ENCODE data around the gene DPM3.
"Not testable (repeated sequence)": the region's sequence is repeated elsewhere in the genome, so short reads cannot be mapped to it uniquely, and the experiment has no call there.

The DPM3 gene

DNA sequence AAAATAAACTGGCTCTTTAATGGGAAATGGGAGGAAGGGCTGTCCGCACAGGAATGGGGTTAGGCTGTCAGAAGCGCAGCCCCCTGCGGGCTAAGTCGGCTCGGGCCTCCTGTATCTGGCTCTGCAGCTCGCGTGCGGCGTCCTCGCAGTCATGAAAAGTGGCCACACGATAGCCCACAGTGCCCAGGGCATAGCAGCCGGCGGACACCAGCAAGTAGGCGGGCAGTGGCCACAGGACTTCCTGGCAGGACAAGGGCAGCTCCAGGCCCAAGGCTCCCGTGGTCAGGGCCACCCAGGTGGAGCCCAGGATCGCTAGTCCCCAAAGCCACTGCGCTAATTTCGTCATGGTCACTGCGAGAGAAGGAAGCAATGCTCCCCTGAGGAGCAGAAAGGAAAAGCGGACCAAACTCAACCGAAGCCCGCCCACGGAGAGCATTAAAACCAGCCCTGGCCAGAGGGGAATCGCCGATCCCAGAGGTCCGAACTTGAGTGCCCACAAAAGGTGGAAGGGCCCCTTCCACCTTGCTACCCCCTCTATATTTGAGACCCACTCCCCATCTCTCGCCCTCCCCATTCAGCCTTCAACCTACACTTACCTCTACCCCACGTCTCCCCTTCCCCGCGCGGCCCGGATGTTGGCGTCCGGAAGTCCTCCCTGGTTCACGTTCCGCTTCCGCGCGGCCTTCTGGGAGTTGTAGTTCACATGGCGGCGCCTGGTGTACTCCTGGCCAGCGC is at the start of gene DPM3:
Gene DPM3, minus strand, starts transcription at position 637 of the 735 bp plus-strand sequence. Its CDS starts 291 bp downstream, at position 346.
- peak; percentile 75 for DNase-seq (ENCODE audit: low spot score)

GRCh38 chr1:155189926-155190325 is 49.6 kb upstream of the DPM3 start:
- DNase-seq (ENCODE audit: low spot score) = not testable (repeated sequence)

- no peak for DNase-seq (ENCODE audit: low spot score)
These were observed 47.9 kb upstream of the DPM3 start for GRCh38 chr1:155188268-155188667.

- no peak for DNase-seq (ENCODE audit: low spot score)
These were observed 47.1 kb upstream of the DPM3 start for GRCh38 chr1:155187456-155187891.

DNA sequence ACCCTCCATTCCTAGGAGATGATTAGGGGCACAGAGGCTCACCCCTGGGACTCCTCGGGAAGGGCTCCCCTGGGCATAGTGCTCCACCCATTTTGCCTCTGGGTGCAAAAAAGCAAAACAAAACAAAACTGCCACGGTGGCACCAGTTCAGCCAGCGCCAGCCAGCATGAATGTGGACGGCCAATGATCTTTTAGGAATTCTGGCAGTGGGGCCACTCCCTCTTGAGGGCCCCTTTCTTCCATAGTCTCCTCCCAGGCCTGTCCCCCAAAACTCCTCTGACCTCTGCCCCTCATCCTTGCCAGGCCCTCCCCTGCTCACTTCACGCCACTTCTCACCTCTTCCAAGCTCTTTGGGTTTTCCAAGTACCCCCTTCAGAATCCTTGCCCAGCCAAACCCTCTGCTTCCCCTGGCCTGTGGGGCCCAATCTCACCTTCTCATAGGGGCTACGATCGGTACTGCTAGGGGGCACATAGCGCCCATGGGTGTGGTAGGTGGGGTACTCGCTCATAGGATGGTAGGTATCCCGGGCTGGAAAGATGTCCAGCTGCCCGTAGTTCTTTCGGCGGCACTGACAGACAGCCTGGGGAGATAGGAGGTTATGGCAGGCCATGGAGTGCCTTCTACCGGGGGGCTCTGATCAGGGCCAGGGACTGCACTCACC is 46.6 kb upstream of the DPM3 start:
- no peak for DNase-seq (ENCODE audit: low spot score)

GRCh38 chr1:155186067-155186793 is 45.9 kb upstream of the DPM3 start:
- DNase-seq (ENCODE audit: low spot score) = no peak

DNA sequence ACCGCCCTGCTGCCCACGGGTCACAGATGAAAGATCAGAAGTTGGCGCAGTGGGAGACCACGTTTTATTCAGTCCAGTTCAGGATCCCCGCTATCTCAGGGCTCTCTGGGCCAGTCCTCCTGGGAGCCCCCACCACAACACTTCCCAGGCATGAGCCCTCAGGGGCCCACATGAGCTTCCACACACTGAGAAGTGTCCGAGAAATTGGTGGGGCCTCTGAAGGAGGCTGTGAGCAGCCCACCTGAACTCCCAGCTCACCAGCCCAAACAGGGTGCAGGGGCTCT is 45.4 kb upstream of the DPM3 start:
- DNase-seq (ENCODE audit: low spot score) = no peak

GRCh38 chr1:155184835-155185782 is 44.8 kb upstream of the DPM3 start:
- no peak for DNase-seq (ENCODE audit: low spot score)

- DNase-seq (ENCODE audit: low spot score) = no peak
These were observed 44.0 kb upstream of the DPM3 start for GRCh38 chr1:155184351-155184811.

DNA sequence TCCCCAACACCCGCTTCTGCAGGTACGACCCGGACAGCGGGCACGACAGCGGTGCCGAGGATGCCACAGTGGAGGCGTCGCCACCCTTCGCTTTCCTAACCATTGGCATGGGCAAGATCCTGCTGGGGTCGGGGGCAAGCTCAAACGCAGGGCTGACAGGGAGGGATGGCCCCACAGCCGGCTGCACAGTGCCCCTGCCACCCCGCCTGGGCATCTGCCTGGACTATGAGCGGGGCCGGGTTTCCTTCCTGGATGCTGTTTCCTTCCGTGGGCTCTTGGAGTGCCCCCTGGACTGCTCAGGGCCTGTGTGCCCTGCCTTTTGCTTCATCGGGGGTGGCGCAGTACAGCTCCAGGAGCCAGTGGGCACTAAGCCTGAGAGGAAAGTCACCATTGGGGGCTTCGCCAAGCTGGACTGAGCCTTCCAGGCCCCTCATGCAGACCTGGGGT is 43.5 kb upstream of the DPM3 start:
- DNase-seq (ENCODE audit: low spot score) = no peak

DNA sequence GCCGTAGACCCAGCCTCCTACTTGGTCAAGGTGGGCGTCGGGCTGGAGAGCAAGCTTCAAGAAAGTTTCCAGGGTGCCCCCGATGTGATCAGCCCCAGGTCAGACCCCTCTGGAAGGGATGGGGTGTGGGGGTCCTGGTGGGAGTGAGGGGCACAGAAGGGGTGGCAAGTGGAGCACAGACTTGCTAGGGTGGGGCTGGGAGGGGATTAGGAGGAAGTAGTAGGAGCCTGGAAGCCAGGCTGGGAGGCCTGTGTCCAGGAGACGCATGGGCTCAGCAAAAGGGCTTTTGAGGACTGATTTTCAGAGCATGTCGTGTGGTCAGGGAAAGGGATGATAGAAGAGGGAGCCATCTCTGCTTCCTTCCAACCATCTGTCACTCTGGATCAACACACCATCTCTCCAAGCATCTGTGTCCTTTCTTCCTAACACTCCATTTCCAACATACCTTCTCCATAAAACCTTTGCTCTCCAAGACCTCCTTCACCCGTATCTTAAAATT is 41.8 kb upstream of the DPM3 start:
- DNase-seq (ENCODE audit: low spot score) = no peak

DNA sequence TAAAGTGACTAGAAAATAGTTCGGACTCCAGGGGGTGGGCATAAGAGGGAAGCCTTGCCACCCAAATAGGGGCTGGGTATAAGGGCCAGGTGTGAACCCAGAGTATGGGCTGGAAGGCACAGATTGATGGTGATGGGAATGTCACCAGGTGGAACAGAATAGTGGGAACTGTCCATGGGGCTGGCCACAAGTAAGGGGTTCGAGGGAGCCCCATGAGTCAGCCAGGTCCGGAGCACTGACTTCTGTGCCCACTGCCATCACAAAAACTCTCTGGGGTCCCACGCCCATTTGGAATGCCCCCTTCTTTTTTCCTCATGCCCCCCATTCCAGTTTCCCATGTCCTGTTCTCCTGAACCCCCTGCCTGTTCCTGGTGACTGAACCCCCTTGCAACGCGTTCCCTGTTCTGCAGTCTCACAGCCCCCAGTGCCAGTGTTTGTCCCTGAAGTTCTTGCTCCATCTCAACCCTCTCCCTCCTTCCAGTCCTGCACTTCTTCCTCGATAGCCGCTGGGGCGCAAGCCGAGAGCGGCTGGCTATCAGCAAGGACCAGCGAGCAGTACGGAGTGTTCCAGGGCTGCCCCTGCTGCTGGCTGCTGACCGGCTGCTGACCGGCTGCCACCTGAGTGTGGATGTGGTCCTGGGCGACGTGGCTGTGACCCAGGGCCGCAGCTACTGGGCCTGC is 41.2 kb upstream of the DPM3 start:
- no peak for DNase-seq (ENCODE audit: low spot score)

- no peak for DNase-seq (ENCODE audit: low spot score)
These were observed 39.0 kb upstream of the DPM3 start for GRCh38 chr1:155179112-155180031.

DNA sequence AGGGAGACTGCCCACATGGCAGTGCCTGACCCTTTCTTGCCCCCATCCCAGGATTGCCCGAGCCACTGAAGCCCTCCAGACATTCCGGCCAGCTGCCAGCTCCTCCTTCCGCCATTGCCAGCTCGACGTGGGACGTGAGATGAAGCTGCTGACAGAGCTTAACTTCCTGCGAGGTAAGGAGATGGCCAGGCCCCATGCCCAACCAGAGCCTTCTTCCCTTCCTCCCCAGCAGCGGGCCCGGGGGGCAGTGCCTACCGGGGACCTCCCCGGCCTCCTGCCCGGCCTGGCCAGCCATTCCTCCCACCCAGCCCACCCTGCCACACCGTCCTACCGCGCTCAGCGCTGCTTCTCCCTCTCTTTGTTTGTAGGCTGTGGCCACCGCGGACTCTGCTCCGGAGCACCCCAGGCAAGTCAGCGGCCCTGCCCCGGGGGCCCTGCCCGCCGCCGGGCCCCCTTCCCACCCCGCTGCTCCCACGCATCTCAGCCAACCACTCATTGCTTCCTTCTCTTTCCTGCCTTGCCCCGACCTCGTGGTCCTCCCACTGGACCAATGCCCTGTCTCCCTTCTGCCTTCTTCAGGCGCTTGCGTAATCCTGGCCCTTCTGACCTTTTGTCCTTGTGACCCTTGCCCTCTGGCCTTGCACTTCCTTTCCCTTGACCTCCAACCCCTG is 38.2 kb upstream of the DPM3 start:
- no peak for DNase-seq (ENCODE audit: low spot score)

- DNase-seq (ENCODE audit: low spot score) = no peak
These were observed 37.6 kb upstream of the DPM3 start for GRCh38 chr1:155177918-155178281.

DNA sequence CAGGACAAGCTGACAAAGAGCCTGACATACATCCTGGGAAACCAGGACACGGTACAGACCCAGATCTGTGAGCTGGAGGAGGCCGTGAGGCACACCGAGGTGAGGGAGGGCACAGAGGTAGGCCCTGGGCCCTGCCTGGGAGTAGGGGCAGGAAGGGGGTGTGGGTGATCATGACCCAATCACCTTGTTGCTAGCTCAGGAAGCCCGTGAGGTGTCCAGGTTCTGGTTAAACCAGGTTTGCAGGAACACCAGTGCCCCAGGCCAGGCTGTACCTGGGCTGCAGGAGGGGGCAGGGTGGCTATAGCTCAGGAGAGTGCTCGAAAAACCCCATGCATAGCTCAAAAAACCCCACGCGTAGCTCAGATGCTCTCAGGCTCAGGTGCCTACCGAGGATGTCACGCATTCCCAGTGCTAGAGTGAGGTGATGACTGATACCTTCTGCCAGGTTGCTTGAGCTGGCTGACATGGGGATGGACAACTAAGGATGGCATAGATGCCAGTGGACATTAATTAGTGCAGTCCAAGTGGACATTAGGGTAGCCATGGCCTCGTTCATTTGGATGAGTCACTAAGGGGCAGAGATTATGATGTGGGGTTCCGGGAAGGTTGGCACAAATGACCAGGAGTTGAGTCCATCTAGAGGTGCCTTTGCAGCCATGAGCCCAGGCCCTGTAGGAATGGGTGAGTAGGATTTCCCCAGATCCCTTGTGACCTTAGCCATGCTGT is 37.0 kb upstream of the DPM3 start:
- DNase-seq (ENCODE audit: low spot score) = no peak

DNA sequence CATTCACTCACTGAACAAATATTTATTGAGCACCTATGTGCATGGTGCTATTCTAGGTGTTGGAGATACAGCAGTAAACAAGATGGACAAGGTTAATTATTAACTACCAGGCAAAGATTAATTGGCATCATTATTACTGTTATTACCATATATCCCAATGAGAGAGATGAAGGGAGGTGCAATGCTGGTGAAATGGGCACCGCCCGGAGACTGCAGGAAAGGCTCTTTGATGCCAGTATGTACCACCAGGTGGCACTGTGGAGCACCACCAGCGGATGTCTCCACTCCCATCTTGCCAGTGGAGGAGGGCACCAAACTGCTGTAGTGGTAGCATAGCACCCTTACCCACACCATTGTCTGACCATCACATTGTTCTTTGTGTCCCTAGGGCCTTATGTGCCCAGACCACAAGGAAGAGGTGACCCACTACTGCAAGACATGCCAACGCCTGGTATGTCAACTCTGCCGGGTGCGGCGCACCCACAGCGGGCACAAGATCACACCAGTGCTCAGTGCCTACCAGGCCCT is 36.3 kb upstream of the DPM3 start:
- peak; percentile 72 for DNase-seq (ENCODE audit: low spot score)

DNA sequence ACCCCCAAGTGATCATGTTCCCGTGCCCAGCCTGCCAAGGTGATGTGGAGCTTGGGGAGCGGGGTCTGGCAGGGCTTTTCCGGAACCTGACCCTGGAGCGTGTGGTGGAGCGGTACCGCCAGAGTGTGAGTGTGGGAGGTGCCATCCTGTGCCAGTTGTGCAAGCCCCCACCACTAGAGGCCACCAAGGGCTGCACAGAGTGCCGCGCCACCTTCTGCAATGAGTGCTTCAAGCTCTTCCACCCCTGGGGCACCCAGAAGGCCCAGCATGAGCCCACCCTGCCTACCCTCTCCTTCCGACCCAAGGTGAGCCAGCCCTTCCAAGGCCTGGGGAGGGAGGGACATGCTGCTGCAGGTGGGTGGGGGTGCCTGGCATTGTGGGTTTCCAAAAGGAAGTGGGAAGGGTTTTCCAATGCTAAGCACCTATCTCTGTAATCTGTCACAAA is 35.6 kb upstream of the DPM3 start:
- no peak for DNase-seq (ENCODE audit: low spot score)

Measured in SW480 (cell line).